ENCODE measurements around the gene UGT1A5.

UGT1A5 gene

DNA sequence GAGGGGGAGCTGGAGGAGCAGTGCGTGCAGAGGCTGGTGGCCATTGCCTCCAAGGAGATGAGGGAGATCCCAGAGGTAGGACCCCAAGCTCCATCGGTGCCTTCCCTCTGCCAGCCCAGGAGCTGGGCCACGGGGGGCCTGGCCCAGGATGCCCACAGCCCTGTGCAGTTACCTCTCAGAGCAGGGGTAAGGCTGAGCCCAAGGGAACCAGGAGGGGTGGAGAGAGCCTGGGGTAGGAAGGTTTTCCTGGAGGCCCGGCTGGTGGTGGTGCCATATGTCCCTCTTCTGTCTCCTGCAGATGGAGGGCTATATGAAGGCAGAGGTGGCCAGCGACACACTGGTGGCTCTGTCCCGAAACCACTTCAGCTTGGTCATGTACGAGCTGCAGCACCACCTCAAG lies 76.8 kb downstream of the UGT1A5 start:
- DNase-seq: no peak

DNA sequence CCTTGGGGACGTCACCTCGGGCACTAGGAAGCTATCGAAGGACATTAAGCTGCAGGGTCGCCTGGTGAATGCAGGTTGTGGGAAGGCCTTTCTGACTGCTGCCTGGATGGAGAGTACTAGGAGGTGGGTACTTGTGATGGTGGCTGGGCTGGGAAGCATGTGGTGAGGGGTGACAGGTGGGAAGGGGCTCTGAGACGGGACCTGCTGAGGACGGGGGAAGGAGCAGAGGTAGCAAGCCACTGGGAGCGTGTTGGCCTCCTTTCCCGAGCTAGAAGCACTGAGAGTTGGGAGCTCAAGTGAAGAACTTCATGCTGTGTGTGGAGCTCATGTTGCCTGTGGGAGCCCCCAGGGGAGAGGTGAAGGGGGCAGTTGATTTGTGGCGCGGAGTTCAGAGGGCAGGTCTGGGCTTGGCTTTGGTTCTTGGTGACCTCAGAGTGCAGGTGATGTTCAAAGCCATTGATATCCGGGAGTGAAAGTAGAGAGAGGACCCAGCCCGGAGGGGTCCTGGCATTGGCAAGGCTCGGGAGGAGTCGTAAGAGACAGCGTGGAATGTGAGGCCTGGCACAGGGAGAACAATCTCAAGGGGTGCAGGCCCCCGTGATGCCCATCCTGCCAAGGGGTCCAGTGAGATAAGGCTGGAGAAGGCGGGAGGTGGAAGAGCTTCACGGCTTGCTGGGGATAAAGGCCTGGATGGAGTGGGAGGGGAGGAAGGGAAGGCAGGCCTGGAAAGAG lies 78.6 kb downstream of the UGT1A5 start:
- no peak for DNase-seq

DNA sequence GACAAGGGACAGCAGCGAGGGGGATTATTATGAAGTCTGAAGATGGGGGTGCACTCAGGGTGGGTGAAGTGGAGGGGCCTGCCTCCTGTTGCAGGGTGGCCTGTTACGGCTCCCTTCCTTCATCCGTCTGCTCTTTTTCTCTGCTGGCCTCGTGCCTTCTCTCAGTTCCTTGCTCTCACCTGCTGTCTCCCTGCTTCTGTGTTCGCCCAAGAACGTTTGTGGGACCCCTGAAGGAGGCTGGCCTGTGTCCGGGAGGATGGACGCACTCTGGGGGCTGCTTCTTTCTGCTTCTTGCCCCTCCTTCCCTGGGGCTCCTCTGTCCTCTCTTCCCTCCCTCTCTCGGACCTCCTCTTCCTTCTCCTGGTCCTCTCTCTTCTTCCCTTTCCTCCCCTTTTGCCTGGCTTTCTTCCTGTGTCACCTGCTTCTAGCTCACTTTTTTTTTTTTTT lies 79.2 kb downstream of the UGT1A5 start:
- DNase-seq: no peak

DNA sequence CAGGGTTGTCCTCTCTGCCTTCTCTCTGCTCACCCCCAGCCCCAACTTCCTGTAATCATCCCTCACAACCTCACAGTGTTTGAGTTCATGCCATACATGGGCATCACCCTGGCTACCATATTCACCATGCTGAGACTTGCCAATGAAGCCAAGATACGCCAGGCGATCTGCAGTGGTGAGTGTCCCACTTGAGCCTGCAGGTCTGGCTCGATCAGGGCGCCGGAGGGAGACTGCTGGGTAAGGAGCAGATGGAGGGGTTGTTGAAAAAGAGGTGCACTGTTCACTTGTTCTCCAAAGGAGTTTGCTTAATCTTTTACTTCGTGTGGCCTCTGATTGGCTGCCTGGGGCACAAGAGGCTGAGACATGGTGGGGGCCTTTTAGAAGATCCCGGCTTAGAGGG lies 80.0 kb downstream of the UGT1A5 start:
- no peak for DNase-seq

DNA sequence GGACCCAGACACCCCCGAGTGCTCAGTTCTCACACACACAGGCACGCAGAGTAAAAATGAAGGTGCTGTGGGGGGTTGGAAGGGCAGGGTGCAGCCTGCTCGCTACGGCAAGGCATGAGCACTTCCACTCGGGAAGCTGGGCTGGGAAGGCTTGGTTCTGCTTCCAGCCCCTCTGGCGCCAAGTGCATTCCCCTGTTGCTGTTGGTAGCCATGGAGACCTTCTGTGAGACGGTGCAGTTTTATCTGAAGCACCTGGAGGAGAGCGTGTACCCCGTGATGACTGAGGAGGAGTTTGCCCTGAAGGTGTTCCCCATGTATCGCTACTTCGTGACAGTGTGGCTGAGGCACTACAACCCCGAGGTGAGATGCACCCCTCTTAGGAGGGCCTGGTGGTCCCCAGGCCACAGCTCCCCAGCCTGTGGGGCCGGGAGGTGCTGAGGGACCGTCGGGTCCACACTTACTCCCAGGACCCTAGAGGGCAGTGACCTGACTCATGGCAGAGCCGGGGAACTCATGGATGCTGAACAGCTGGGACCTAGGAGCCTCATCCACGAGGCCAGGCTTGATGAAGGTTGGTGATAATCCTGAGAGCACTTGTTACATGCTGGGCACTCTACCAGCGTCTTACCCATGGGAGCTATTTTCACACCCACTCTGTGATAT lies 80.9 kb downstream of the UGT1A5 start:
- no peak for DNase-seq

DNA sequence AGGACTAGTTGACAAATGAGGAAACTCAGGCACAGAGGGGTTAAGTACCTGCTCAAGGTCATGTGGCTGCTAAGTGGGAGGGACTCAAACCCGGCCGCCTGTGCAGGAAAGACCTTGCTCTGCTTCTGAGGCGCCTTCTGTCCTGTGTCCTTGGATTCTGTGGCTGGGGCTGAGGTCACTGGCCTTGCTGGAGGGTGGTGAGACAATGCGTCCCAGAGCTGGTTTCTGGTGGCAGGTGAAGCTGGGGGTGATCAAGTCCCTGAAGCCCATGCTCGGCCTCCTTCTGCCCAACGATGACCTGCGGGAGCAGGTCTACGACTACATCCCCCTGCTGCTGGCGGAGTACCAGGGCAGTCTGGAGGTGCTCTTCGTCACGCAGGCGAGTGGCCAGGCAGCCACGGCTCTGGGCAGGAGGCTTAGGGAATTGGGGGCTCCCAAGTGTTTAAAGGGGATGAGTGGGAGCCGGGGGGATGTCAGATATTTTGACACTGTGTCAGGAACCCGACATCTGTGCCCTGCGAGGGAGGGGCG lies 81.5 kb downstream of the UGT1A5 start:
- DNase-seq: no peak

DNA sequence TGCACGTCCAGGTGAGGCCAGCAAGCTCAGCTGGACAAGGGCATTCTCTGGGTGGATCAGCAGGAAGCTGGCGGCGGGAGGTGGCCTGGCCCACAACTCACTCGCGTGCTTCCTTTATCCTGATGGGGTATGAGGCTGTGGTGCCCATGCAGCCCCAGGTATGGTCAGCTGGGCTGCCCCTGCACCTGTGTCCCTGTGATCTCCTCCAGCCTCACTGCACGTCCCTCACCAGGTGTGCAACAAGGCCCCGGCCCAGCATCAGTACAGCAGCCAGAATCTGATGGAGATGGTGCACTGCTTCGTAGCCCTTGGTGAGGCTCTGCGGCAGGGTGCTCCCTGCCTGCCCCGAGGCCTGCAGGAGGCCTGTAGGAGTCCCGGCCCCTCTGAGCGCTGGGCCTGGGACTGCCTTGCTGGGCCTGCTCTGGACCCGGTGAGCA lies 83.0 kb downstream of the UGT1A5 start:
- DNase-seq: no peak

DNA sequence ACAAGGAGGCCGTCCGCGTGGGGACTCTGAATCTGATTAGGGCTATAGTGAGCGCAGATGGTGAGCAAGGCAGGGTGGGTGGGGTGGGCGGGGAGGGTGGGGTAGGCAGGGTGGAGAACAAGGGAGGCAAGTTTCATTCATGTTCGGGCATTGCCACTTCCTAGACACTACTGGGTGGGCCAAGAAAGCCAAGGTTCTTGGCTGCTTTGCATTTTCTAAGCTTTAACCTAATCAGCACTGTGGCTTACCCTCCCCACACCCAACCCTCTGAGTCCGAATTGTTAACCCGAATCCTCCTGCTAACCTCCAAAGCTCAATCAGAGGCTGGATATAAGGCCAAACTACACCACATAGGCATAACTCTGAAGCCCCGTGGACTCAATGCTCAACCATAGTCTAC lies 83.5 kb downstream of the UGT1A5 start:
- no peak for DNase-seq

DNA sequence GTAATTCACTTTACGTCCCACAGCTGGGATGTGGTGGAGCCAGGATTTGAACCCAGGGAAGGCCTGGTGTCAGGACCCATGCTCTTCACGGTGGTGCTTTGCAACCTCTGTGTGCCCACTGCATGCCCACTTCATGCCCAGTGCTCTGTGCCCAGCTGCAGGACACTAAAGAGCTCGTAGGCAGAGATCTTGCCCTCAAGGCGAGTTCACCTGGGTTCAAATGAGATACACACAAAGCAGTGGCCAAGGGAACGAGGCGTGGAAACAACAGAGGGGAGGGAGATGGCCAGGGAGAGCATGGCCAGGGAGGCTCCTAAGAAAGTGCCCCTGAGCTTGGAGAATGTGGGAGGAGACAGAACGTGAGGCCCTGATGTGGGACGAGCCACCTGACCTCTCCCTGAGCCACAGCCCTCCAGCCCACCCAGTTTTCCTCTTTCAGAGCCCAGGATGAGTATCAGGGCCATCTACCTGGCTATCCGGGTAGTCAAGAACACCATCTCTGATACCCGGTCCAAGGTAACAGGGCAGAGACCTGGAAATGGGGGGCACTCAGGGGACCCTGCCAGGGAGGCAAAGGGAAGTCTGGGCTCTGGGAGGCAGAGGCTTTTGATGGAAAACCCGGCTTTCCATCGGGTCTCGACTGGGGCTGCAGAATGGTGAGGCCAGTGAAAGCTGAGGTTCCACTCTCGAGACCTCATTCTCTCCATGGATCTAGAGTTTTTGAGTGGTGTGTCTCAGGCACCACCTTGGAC lies 85.8 kb downstream of the UGT1A5 start:
- no peak for DNase-seq

DNA sequence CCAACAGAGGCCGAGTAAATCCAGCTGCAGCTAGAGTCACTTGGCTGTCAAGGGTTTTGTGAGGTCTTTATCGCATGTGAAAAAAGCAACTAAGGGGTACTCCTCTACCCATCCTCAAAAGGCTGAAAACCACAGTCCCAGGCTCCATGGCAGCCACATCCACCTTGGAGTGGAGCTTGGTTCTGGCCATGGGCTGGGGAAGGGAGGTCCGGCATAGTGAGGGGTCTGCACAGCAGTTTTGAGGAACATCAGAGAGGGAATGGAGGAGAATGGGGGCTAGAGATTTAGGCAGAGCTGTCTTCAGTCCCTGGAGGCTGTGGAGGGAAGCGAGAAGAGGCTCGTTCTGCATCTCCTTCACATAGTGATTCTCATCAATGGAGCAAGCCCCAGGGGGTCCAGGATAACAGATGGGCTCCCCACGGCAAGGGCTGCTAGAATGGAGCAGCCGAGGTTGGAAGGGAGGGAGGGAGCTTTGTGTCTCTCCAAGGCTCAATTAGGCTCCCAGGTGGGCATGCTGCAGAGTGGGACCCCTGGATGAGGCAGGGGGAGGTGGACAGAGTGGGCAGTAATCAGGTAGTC lies 86.5 kb downstream of the UGT1A5 start:
- no peak for DNase-seq

DNA sequence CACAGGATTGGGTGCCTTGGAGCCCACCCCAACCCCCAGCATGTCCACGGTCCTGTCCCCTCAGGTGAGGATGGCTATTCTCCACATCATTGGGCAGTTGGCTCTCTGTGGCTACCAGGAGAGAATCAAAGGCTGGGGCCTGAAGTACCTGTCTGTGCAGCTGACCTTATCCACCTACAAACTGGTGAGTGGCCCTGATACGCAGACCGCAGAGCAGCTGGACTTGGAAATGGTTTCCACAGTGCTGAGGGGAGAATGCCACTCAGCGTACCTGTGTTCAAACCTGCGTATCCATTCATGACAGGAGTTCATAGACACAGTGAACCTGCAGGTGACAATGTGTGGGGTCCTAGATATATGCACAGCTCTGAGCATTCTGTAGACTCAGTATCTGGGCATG lies 87.0 kb downstream of the UGT1A5 start:
- no peak for DNase-seq

DNA sequence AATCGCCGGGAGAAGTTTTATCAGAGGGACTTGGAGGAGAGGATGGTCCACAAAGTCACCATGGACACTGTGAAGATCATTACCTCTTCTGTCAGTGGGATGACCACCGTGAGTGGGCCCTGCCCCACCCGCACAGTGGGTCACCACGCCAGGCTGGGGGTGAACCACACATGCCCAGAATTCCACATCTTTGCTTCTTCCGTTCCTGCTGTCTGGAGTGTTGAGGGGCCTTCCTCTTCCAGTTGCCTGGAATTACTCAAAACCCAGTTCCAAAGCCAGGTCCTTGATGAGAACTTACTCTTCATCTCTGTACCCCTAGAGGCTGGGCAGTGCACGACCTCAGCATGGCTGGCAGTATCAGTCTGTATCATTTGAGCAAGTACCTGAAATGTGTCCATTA lies 87.5 kb downstream of the UGT1A5 start:
- DNase-seq: no peak

DNA sequence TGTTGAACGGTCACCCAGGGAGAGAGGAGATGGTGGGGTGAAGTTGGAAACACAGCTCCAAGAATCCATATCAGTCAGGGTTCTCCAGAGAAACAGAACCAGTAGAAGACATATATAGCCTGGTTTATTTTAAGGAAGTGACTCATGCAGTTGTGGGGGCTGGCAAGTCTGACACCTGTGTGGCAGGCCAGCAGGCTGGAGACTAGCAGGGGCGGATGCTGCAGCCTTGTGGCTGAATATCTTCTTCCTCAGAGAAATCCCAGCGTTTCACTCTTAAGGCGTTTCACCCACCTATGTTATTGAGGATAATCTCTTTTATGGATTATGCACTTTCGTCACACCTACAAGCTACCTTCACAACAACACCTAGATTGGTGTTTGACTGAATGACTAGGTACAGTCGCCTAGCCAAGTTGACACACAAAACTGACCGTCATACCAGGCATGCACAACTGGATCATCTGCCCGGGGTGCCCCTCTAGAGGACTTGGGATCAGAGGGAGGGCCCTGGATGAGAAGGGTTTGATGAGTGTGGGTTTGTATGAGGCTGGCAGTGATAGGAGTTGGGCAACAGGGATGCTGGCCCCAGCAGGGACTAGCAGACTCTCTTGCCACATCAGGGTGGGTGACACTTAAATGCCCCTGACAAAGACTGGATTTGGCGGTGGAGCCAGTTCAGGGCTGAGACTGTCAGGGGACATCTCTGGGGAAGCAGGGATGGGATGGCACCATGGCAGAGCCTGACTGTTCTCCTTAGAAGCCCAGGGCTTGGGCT lies 88.8 kb downstream of the UGT1A5 start:
- no peak for DNase-seq

DNA sequence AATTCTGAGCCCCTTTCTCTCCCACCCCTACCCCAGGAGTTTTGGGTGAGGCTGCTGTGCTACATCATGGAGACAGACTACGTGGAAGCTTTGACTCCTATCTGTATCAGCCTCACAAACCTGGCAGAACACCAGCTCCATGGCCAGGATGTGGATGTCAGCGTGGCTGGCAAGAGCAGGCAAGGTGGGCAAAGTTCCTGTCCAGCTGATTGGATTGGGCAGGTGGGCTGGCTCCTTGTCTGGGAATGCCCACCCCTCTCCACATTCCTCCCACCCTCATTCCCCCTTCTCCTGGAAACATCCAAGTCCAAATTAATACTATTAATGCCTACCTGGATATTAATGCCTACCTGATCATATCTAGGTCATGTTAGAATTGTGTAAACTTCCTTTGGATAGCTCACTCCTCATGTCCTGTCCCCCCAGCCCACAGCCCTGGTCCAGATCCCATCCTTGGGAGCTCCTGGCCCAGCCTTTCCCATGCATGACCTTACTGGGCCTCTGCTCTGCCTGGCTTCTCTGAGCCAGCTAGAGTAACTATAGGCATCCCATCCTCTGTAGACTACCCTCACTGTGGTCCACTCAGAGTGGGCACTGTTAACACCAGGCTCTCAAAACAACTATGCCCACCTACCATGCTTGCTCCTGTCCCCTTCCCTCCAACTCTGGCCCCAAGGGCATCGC lies 89.6 kb downstream of the UGT1A5 start:
- DNase-seq: no peak

DNA sequence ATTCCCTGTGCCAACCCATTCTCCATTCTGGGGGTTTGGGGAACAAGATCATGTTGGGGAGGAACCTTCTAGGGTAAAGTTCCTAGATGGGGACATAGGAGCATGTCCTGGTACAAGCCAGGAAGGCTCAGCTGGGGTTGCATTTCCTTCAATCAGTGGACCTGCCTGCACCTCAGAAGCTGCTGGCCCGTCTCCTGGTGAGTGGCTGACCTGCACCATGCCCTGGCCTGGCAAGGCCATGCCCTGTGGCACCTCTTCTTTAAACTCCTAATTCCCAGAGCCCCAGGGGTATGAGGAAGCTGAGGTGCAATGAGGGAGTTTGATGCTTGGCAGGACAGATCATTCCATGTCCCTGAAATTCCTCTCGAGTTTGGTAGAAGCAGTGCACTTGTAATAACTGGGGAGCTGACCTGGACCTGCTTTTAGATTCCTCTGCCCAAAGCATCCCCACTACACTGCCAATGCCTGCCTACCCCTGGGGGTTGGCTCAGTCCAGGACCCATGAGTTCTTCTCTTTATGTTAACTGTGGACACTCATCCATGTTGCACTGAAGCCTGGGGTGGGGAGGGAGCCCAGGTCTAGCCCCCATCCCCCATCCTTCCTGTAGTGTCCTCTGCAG lies 90.7 kb downstream of the UGT1A5 start:
- no peak for DNase-seq

DNA sequence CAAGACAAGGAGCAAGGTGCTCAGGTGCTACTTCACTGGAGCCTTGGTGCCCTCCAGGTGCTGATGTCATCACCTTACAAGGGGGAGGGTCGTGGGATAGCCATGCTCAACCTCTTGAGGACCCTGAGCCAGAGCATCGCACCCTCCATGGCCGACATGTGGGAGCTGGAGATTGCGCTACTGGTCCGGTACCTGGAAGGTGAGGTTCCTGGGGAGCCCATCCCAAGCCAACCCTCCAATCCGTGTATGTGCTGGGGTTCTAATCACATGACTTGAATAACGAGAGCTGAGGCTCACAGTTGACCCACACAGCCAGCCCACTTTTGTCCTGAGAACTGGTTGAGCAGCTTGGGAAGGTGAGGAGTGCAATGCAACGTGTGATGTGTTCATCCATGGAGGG lies 91.3 kb downstream of the UGT1A5 start:
- no peak for DNase-seq

DNA sequence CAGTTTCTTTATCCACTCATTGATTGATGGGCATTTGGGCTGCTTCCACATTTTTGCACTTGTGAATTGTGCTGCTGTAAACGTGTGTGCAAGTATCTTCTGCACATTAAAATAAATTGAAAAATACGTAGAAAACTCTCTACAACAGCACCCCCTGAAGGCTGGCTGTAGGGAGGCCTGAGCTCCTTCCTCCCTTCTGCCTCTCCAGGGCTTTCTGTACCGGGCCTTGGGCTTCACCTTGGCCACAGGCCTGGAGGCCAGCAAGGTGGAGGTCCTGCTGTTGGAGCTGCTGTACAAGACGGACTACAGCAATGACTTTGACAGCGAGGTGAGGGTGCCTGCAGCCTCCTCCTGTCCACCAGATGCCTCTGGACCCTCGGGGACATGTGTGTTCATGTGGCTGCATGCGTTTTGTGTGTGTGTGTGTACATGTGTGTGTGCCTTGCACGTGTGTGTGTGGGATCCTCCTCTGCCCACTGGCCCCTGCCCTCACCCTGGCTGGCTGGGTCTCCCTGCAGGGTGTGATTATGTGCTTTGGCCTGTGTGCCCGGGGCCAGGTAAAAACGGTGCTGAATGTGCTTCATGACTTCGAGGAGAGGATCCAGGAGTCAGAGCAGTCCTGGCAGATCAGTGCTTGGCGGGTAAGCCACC lies 94.6 kb downstream of the UGT1A5 start:
- no peak for DNase-seq

DNA sequence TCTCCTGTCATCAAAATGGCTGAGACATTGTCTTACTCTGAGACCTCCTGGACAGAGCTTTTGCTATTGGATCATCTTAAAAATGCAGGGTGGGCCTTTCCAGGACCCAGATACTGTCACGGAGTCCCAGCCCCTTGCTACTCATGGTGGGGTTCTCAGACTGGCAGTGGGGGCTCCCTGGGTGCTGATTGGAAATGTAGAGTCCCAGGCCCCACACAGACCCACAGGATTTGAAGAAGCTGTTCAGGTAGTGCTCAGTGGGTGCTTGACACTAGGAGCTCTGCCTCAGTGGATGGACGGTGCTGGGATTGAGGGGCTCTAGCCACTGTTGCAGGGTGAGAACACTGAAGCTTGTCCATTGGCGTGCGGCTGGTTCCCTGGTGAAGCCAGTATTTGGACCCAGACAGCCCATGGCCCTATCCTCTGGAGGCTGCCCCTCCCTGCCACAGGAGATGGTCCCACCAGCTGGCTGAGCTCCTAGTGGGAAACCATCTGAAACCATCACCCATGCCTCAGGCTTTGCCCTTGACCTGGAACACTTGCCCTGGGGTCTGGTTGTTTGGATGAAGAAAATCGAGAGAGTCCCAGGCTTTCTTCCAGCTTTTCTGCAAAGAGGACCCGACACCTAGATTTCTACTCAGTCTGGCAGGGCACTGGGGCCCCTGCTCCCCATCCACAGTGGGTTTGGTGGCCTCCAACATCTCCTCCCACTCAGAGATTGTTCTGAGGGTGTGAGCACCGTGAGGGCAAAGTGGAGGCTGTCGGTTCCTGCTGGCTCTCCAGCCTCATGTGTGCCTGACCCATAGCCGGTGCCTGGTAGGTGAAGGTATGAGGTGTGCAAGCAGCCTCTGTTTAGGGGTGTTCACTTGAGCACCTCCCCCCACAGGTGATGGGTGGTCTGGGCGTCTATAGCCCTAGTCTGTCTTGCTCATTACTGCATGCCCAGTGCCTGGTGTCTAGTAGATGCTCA lies 95.5 kb downstream of the UGT1A5 start:
- no peak for DNase-seq

DNA sequence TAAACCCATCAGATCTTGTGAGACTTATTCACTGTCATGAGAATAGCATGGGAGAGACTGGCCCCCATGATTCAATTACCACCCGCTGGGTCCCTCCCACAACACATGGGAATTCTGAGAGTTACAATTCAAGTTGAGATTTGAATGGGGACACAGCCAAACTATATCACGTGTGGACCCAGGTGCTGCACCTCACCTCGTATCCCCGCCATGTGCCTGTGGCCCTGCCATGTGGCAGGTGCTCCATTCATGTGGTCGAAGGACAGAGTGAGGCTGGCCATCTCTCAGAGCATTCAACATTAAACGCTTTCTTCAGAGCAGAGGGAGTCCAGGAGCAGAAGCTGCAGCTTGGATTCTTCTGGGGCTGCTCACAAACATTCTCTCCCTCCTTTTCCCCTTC lies 97.7 kb downstream of the UGT1A5 start:
- no peak for DNase-seq
